Endothelial cell of umbilical vein (primary cell): ENCODE results near the gene EAF1. TPM values are rescaled to one million over a fixed set of nuclear protein-coding genes. Genes with fewer than 3 reads are reported as not detected.
A peak's percentile ranks its signal among the peaks of the same experiment; 100 is the strongest.

Experiments
- BruUV-seq: library from RNA; stranded (reverse); fragments of 400-500 nt; replicated peaks from 2 replicates; lab custom pipeline; 2021; lab: Mats Ljungman, UMichigan
- CTCF ChIA-PET: fragments of 300-600, 350-600 bp; sonication (Branson Sonifier 250); formaldehyde crosslinking; loops from one replicate; lab custom pipeline; 2021; ENCODE audit warnings: antibody characterized with exemption, inconsistent platforms; lab: Charles Lee
- POLR2A ChIA-PET: fragments of 300-600, 350-600 bp; sonication (Branson Sonifier 250); formaldehyde crosslinking; loops from one replicate; lab custom pipeline; 2021; ENCODE audit warnings: antibody characterized with exemption, inconsistent platforms; lab: Charles Lee
- DNase-seq: peaks from one replicate; pipeline ENCODE4 v3.0.0-alpha.2; 2011; ENCODE audit warnings: low read depth, low spot score
- FAIRE-seq: peaks from 2 replicates; lab custom pipeline; 2011; peaks lifted over from hg19 to GRCh38; lab: Jason Lieb, UNC
- H2AFZ ChIP-seq: 2 replicates; pipeline ENCODE4 v1.6.0; 2012; ENCODE audit warnings: low read depth, low read length, control low read depth, inconsistent platforms
- H3K27ac ChIP-seq: 2 replicates; pipeline ENCODE4 v1.5.1; 2011; ENCODE audit warnings: low read depth, mild to moderate bottlenecking, control low read depth, low read length, moderate library complexity; ENCODE audit not compliant: insufficient read depth
- H3K27me3 ChIP-seq, 2 experiments: 2 replicates each; pipeline versions ENCODE4 v1.6.0 to v1.6.1; 2011; ENCODE audit warnings: low read length in 2 of 2, mixed read lengths in 1 of 2; ENCODE audit not compliant: control insufficient read depth in 2 of 2, insufficient read depth in 2 of 2
- H3K36me3 ChIP-seq, 2 experiments: 2 replicates in 1 of 2; 3 replicates in 1 of 2; pipeline ENCODE4 v1.5.1; 2011; ENCODE audit warnings: low read length in 2 of 2, mild to moderate bottlenecking in 1 of 2, moderate library complexity in 1 of 2; ENCODE audit not compliant: control insufficient read depth in 2 of 2, insufficient read depth in 2 of 2; ENCODE audit errors: extremely low read depth in 1 of 2
- H3K4me1 ChIP-seq: 3 replicates; pipeline ENCODE4 v1.5.1; 2011; ENCODE audit warnings: mild to moderate bottlenecking, low read length; ENCODE audit not compliant: control insufficient read depth, insufficient read depth; ENCODE audit errors: extremely low read depth
- H3K4me2 ChIP-seq: 2 replicates; pipeline ENCODE4 v1.6.1; 2011; ENCODE audit warnings: low read length, control low read depth, mixed read lengths; ENCODE audit not compliant: insufficient read depth
- H3K4me3 ChIP-seq, 3 experiments: fragments of 200-600 bp in 1 of 3; sonication (generic), shearing (Covaris generic) in 1 of 3; replicated peaks in 1 of 3; 2 replicates each; pipeline ENCODE4 v1.5.1; 2011 to 2016; ENCODE audit warnings: control low read depth in 3 of 3, low read length in 3 of 3, mild to moderate bottlenecking in 2 of 3, inconsistent platforms in 1 of 3, low read depth in 1 of 3, moderate library complexity in 1 of 3; ENCODE audit not compliant: insufficient read depth in 1 of 3
- H3K79me2 ChIP-seq: 2 replicates; pipeline ENCODE4 v1.6.0; 2012; ENCODE audit warnings: low read length, inconsistent platforms; ENCODE audit not compliant: control insufficient read depth, insufficient read depth
- H3K9ac ChIP-seq: replicated peaks from 2 replicates; pipeline ENCODE3; 2011; ENCODE audit warnings: low read length, control low read depth; ENCODE audit not compliant: insufficient read depth; ENCODE audit errors: extremely low read depth
- H3K9me1 ChIP-seq: replicated peaks from 3 replicates; pipeline ENCODE4 v1.6.0; 2011; ENCODE audit warnings: mild to moderate bottlenecking, low read length; ENCODE audit not compliant: control insufficient read depth, insufficient read depth; ENCODE audit errors: extremely low read depth
- H3K9me3 ChIP-seq: replicated peaks from 2 replicates; pipeline ENCODE4 v1.5.1; 2012; ENCODE audit warnings: low read length, inconsistent platforms; ENCODE audit not compliant: control insufficient read depth, insufficient read depth
- H4K20me1 ChIP-seq: replicated peaks from 2 replicates; pipeline ENCODE3; 2011; ENCODE audit warnings: mild to moderate bottlenecking, low read length; ENCODE audit not compliant: control insufficient read depth, insufficient read depth; ENCODE audit errors: extremely low read depth
- EZH2 ChIP-seq: IDR thresholded peaks from 2 replicates; pipeline ENCODE4 v1.6.1; 2012; ENCODE audit warnings: borderline replicate concordance, low read depth, mild to moderate bottlenecking, moderate library complexity, low read length, inconsistent platforms; ENCODE audit not compliant: severe bottlenecking
- FOS ChIP-seq: IDR thresholded peaks from 2 replicates; pipeline ENCODE4 v1.6.1; 2011; ENCODE audit warnings: mild to moderate bottlenecking, low read length, moderate library complexity, borderline replicate concordance; ENCODE audit not compliant: insufficient read depth
- GATA2 ChIP-seq: IDR thresholded peaks from 2 replicates; pipeline ENCODE4 v1.7.0; 2011; ENCODE audit warnings: low read depth, mild to moderate bottlenecking, moderate library complexity, mixed read lengths, low read length; ENCODE audit not compliant: insufficient read length, insufficient read depth
- JUN ChIP-seq: IDR thresholded peaks from 2 replicates; pipeline ENCODE4 v1.6.1; 2011; ENCODE audit warnings: borderline replicate concordance, low read depth; ENCODE audit not compliant: insufficient read length, insufficient read depth
- MYC ChIP-seq: IDR thresholded peaks from one replicate; pipeline ENCODE4 v1.6.1; 2011; ENCODE audit warnings: mild to moderate bottlenecking, low read depth, low read length
- POLR2A ChIP-seq: IDR thresholded peaks from 2 replicates; pipeline ENCODE4 v1.6.1; 2012; ENCODE audit warnings: low read depth, mild to moderate bottlenecking, control low read depth, low read length
- POLR2AphosphoS5 ChIP-seq: IDR thresholded peaks from 2 replicates; pipeline ENCODE4 v1.6.1; 2012; ENCODE audit warnings: low read depth, mild to moderate bottlenecking, control low read depth, low read length, moderate library complexity; ENCODE audit not compliant: insufficient read depth
- dilution Hi-C: fragments of 300-500 bp; cut with MboI; formaldehyde crosslinking; loops from one replicate; pipeline ENCODE4 v1.15.0; 2019; ENCODE audit warnings: low sequenced_read_pairs; ENCODE audit not compliant: extremely low pct_ligation_motif_present
- intact Hi-C: fragments of 100-400 bp; cut with micrococcal nuclease; formaldehyde crosslinking; loops from one replicate; pipeline ENCODE4 v1.10.0; 2022
- polyA plus RNA-seq, 4 experiments: library from polyadenylated mRNA; depleted of rRNA in 3 of 4; stranded (reverse) in 3 of 4; unstranded in 1 of 4; fragments of >200 nt; gene quantifications; 2 replicates each; pipeline versions ENCODE4 v1.2.1 to v1.2.3, GENCODE V29; 2011 to 2012; ENCODE audit warnings: missing spikeins in 1 of 4
- total RNA-seq: library from RNA; stranded (reverse); gene quantifications from 2 replicates; pipeline ENCODE4 v1.2.3, GENCODE V29; 2021
- TF ChIP-seq, protein P1 (sequence below), 2 donors: IDR thresholded peaks; 1 replicate in 1 of 2; 2 replicates in 1 of 2; pipeline ENCODE4 v1.5.1; 2011; ENCODE audit warnings: low read length in 2 of 2, mild to moderate bottlenecking in 2 of 2, moderate library complexity in 2 of 2, control low read depth in 1 of 2, inconsistent platforms in 1 of 2, low read depth in 1 of 2; ENCODE audit not compliant: insufficient read depth in 1 of 2; ENCODE audit errors: extremely low read depth in 1 of 2
- TF ChIP-seq, protein P2 (sequence below): IDR thresholded peaks from 2 replicates; pipeline ENCODE4 v1.6.1; 2011; ENCODE audit not compliant: insufficient read depth, insufficient read length

The EAF1 gene
- total and polyA plus RNA-seq, 2 donors (not counting 3 experiments of a cell fraction or from before 2014, with no cell fraction given) = 8.7 to 18.2 TPM

DNA sequence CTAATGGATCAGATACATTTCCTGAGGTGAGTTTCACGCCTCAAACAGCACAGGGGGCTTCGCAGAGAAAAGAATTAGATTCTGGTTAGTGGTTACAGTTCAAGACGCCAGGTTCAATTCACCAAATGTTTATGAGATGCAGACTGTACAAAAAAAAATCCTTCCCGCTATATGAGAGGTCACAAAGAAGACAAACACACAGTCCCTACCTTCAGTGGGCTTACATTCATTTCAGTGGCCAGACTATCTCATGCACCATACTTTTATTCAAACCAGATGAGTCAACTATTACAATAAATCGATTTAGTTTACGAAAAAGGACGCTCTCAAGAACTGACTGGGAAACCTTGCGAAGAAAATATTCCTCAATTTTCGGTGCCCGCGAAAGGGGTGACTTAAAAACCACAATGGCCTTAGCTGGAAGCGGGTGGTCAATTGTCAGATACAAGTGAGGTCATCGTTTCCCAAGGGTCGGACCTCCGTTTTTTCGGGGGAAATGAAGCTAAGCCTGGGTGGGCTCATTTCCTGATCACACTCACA lies 749 bp upstream of the EAF1 start:
- Histone ChIP-seq H3K9ac (peak overlapping the region; percentile 82), H3K4me1 (peaks cover 17% of the 10 kb centered on the region), H2AFZ (peak overlapping the region; percentile 80), H3K27ac (peak overlapping the region; percentile 47), H4K20me1 (no peaks in the 10 kb centered on the region), H3K36me3 (peaks cover 0 to 7% of the 10 kb centered on the region in 2 experiments), H3K4me3 (peak overlapping the region; percentile 70 to 90 (median 86)), H3K9me1 (no peaks in the 10 kb centered on the region), H3K9me3 (no peaks in the 10 kb centered on the region), H3K79me2 (peaks cover 45% of the 10 kb centered on the region), H3K27me3 (no peaks in the 10 kb centered on the region), H3K4me2 (peak overlapping the region; percentile 95)
- intact Hi-C loops = loop anchor here (1.0 to 5.0 kb wide), 4 partner anchors 15 to 386 kb away; partner anchors contain the start of gene CAPN7
- CTCF ChIA-PET = no interaction called here
- DNase-seq (no peak), FAIRE-seq (no peak)
- dilution Hi-C loops = no loop called here
- TSS peak; percentile 72 for BruUV-seq
- TF ChIP-seq POLR2AphosphoS5 = no peak
- no peak for TF ChIP-seq GATA2
- TF ChIP-seq MYC = no peak
- TF ChIP-seq, protein P1, sequence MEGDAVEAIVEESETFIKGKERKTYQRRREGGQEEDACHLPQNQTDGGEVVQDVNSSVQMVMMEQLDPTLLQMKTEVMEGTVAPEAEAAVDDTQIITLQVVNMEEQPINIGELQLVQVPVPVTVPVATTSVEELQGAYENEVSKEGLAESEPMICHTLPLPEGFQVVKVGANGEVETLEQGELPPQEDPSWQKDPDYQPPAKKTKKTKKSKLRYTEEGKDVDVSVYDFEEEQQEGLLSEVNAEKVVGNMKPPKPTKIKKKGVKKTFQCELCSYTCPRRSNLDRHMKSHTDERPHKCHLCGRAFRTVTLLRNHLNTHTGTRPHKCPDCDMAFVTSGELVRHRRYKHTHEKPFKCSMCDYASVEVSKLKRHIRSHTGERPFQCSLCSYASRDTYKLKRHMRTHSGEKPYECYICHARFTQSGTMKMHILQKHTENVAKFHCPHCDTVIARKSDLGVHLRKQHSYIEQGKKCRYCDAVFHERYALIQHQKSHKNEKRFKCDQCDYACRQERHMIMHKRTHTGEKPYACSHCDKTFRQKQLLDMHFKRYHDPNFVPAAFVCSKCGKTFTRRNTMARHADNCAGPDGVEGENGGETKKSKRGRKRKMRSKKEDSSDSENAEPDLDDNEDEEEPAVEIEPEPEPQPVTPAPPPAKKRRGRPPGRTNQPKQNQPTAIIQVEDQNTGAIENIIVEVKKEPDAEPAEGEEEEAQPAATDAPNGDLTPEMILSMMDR (IDR thresholded peaks at IDR 0.05; ENCODE audit: extremely low read depth in 1 of 2, insufficient read depth in 1 of 2, low read depth in 1 of 2, low read length in 2 of 2) = no peak
- TF ChIP-seq POLR2A = no peak
- POLR2A ChIA-PET = no interaction called here

DNA sequence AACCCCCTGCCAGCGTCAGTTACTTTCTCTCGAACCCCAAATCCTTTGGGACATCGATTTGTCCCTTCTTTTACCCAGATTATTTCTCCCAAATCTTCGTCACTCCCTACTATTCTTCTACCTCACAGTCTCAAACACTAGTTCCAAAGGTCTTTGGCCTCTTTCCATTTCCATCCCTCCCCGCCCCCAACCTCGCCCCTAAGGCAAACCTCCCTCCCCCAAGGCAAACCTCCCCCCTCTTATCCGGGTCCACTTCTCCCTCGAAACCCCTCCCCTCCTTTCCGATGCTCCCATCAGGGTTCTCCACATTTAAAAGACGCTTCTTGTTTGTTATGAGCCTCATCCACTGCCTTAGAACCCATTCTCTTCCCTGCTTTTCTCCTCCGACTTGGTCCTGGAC lies 583 bp downstream of the EAF1 start:
- Histone ChIP-seq H4K20me1 (no peaks in the 10 kb centered on the region), H3K4me3 (peak overlapping the region; percentile 70 to 90 (median 86)), H3K79me2 (peaks cover 47% of the 10 kb centered on the region), H3K9me3 (no peaks in the 10 kb centered on the region), H3K9me1 (no peaks in the 10 kb centered on the region), H3K27me3 (no peaks in the 10 kb centered on the region), H3K4me2 (peak overlapping the region; percentile 95), H3K36me3 (peaks cover 0 to 5% of the 10 kb centered on the region in 2 experiments), H3K4me1 (peaks cover 17% of the 10 kb centered on the region), H3K27ac (peak overlapping the region; percentile 47), H2AFZ (peak overlapping the region; percentile 80), H3K9ac (peak overlapping the region; percentile 82)
- dilution Hi-C loops = no loop called here
- FAIRE-seq (no peak), DNase-seq (no peak)
- ChIA-PET POLR2A (no interaction called here), CTCF (no interaction called here)
- no TSS peak for BruUV-seq
- no peak for TF ChIP-seq FOS
- TF ChIP-seq, protein P2, sequence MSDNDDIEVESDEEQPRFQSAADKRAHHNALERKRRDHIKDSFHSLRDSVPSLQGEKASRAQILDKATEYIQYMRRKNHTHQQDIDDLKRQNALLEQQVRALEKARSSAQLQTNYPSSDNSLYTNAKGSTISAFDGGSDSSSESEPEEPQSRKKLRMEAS = no peak
- TF ChIP-seq MYC = no peak
- TF ChIP-seq POLR2A = no peak
- TF ChIP-seq EZH2 = no peak
- TF ChIP-seq GATA2 = no peak
- TF ChIP-seq POLR2AphosphoS5 = no peak
- no peak for TF ChIP-seq JUN
- TF ChIP-seq, protein P1 (IDR thresholded peaks at IDR 0.05; ENCODE audit: extremely low read depth in 1 of 2, insufficient read depth in 1 of 2, low read depth in 1 of 2, low read length in 2 of 2) = no peak
- intact Hi-C loops = loop anchor here (1.0 to 5.0 kb wide), 4 partner anchors 13 to 384 kb away; partner anchors contain the start of gene CAPN7
